ENCODE data around the gene IDH3B. TPM values are rescaled to one million over a fixed set of nuclear protein-coding genes. Genes with fewer than 3 reads are reported as not detected.

Gene IDH3B
- total RNA-seq, 2 donors from 2014 or later, result 89.9 to 91.7 TPM

DNA sequence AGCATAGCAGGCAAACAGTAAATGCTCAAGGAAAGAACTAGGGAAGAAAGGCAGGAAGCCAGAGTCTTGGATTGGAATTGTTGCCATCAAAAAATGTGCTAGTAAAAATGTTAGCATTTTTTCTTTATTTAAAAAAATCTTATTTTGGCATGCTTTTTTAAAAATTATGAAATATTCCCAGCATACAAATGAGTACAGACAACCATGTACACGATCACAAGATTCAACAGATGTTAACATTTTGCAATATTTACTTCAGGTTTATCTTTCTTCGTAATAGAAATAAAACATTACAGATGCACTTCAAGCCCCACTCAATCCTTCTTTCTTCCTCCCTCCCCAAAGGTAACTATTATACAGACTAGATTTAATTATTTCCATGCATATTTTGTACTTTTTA lies 39.0 kb downstream of the IDH3B start:
- Mint-ChIP-seq H3K27ac (no peak overlapping the region), H3K9me3 (peaks cover 7% of the 10 kb centered on the region), H3K4me1 (no peaks in the 10 kb centered on the region), H3K4me3 (no peak overlapping the region), H3K36me3 (ENCODE audit: low read depth) (no peaks in the 10 kb centered on the region), H3K27me3 (ENCODE audit: insufficient read depth) (peaks cover 45% of the 10 kb centered on the region)
- no peak overlapping the region for H3K4me3 ChIP-seq (ENCODE audit: low read length)
- no peak overlapping the region for H3K27ac ChIP-seq (ENCODE audit: low read depth, low read length)
- H3K4me1 ChIP-seq (ENCODE audit: control insufficient read depth, insufficient read depth, low read length), result no peaks in the 10 kb centered on the region
- H3K9me3 ChIP-seq (ENCODE audit: control insufficient read depth, low read length), result peaks cover 8% of the 10 kb centered on the region
- TF ChIP-seq, protein P1, sequence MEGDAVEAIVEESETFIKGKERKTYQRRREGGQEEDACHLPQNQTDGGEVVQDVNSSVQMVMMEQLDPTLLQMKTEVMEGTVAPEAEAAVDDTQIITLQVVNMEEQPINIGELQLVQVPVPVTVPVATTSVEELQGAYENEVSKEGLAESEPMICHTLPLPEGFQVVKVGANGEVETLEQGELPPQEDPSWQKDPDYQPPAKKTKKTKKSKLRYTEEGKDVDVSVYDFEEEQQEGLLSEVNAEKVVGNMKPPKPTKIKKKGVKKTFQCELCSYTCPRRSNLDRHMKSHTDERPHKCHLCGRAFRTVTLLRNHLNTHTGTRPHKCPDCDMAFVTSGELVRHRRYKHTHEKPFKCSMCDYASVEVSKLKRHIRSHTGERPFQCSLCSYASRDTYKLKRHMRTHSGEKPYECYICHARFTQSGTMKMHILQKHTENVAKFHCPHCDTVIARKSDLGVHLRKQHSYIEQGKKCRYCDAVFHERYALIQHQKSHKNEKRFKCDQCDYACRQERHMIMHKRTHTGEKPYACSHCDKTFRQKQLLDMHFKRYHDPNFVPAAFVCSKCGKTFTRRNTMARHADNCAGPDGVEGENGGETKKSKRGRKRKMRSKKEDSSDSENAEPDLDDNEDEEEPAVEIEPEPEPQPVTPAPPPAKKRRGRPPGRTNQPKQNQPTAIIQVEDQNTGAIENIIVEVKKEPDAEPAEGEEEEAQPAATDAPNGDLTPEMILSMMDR (conservative IDR thresholded peaks at IDR 0.05), result no peak
- H3K9ac ChIP-seq (ENCODE audit: extremely low read depth, low read length, poor library complexity, severe bottlenecking), result no peak overlapping the region
- DNase-seq, result no peak
- no peaks in the 10 kb centered on the region for H3K36me3 ChIP-seq (ENCODE audit: control insufficient read depth, insufficient read depth, low read length)
- WGBS, 2 experiments (ENCODE audit: insufficient coverage in 1 of 2, insufficient read length in 1 of 2), result 83 to 95% methylated on average over 1 to 2 of the region's 2 CpGs
- no peaks in the 10 kb centered on the region for H3K27me3 ChIP-seq (ENCODE audit: control insufficient read depth, insufficient read depth, low read length, poor library complexity, severe bottlenecking)

DNA sequence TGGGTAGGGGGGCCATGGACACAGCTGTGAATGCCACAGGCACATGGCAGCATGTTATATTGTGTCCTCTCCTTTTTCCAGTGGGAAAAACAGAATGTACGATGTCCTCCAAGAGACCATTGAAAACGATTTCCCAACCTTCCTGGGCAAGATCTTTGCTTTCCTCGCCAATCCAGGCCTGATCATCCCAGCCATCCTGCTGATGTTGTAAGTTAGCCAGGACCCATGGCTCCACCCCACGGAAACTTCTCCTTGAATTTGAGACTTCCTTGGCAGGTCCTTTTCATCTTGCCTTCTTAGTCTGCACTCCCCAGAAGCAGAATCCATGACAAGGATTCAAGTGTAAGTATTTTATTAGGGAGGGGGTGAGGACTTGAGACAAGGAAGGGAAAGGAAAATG lies 39.8 kb downstream of the IDH3B start:
- Histone ChIP-seq H3K36me3 (ENCODE audit: control insufficient read depth, insufficient read depth, low read length) (no peaks in the 10 kb centered on the region), H3K9ac (ENCODE audit: extremely low read depth, low read length, poor library complexity, severe bottlenecking) (no peak overlapping the region), H3K27me3 (ENCODE audit: control insufficient read depth, insufficient read depth, low read length, poor library complexity, severe bottlenecking) (no peaks in the 10 kb centered on the region), H3K27ac (ENCODE audit: low read depth, low read length) (no peak overlapping the region), H3K4me3 (ENCODE audit: low read length) (no peak overlapping the region), H3K9me3 (ENCODE audit: control insufficient read depth, low read length) (peaks cover 15% of the 10 kb centered on the region), H3K4me1 (ENCODE audit: control insufficient read depth, insufficient read depth, low read length) (no peaks in the 10 kb centered on the region)
- DNase-seq, result no peak
- WGBS, 2 experiments (ENCODE audit: insufficient coverage in 1 of 2, insufficient read length in 1 of 2), result 84 to 89% methylated on average over 4 of the region's 4 CpGs
- Mint-ChIP-seq H3K36me3 (ENCODE audit: low read depth) (no peaks in the 10 kb centered on the region), H3K4me1 (no peaks in the 10 kb centered on the region), H3K27me3 (ENCODE audit: insufficient read depth) (peaks cover 51% of the 10 kb centered on the region), H3K9me3 (peaks cover 10% of the 10 kb centered on the region), H3K27ac (no peak overlapping the region), H3K4me3 (no peak overlapping the region)
- TF ChIP-seq, protein P1 (conservative IDR thresholded peaks at IDR 0.05), result no peak

DNA sequence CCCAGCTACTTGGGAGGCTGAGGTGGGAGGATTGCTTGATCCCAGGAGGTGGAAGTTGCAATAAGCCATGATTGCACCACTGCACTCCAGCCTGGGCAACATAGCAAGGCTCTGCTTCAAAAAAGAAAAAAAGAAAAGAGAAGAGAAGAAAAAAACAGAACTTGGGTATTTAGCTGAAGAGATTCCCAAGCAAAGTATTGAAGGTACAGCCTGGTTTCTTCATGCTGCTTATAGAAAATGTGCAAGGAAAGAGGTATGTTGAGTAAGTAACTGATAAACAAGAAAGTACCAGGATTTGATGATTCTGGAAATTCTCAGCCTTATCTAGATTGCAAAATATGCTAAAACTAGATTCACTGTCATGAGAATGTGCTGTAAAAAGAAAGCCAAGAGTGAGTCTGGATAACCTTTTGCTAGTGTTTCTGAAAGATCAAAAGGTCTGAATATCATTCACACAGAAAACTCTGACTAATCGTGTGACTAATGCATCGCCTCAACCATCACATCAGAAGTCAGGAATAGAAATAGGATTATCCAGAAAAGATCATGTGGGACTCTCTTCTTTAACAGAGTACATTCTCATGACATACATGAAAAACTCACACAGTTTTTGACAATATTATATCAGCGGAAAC lies 43.9 kb downstream of the IDH3B start:
- peaks cover 9% of the 10 kb centered on the region for H3K9me3 ChIP-seq (ENCODE audit: control insufficient read depth, low read length)
- no peaks in the 10 kb centered on the region for H3K27me3 ChIP-seq (ENCODE audit: control insufficient read depth, insufficient read depth, low read length, poor library complexity, severe bottlenecking)
- Mint-ChIP-seq H3K9me3 (peaks cover 3% of the 10 kb centered on the region), H3K27me3 (ENCODE audit: insufficient read depth) (peaks cover 52% of the 10 kb centered on the region), H3K36me3 (ENCODE audit: low read depth) (no peaks in the 10 kb centered on the region), H3K27ac (no peak overlapping the region), H3K4me3 (no peak overlapping the region), H3K4me1 (no peaks in the 10 kb centered on the region)
- H3K4me3 ChIP-seq (ENCODE audit: low read length), result no peak overlapping the region
- no peak overlapping the region for H3K27ac ChIP-seq (ENCODE audit: low read depth, low read length)
- DNase-seq, result no peak
- no peak overlapping the region for H3K9ac ChIP-seq (ENCODE audit: extremely low read depth, low read length, poor library complexity, severe bottlenecking)
- TF ChIP-seq, protein P1 (conservative IDR thresholded peaks at IDR 0.05), result no peak
- 91 to 96% methylated on average over 3 of the region's 3 CpGs for whole genome bisulfite sequencing, 2 experiments (ENCODE audit: insufficient coverage in 1 of 2, insufficient read length in 1 of 2)
- H3K36me3 ChIP-seq (ENCODE audit: control insufficient read depth, insufficient read depth, low read length), result no peaks in the 10 kb centered on the region
- H3K4me1 ChIP-seq (ENCODE audit: control insufficient read depth, insufficient read depth, low read length), result no peaks in the 10 kb centered on the region
